IPS DF 6.9 (cell line): Measurements from ENCODE around the gene PVALB.

Experiments
- DNase-seq: peaks from one replicate; pipeline ENCODE4 v3.0.0-alpha.2; 2013; ENCODE audit warnings: low read depth, low spot score
- H3K27ac ChIP-seq: one replicate; pipeline ENCODE4 v1.5.1; 2013; ENCODE audit warnings: low read length, control low read depth
- H3K27me3 ChIP-seq: 2 replicates; pipeline ENCODE4 v1.6.1; 2013; ENCODE audit warnings: mild to moderate bottlenecking, low read length; ENCODE audit not compliant: control insufficient read depth, insufficient read depth
- H3K36me3 ChIP-seq: 2 replicates; pipeline ENCODE4 v1.6.1; 2013; ENCODE audit warnings: low read length; ENCODE audit not compliant: control insufficient read depth, insufficient read depth
- H3K4me1 ChIP-seq: 2 replicates; pipeline ENCODE4 v1.6.1; 2013; ENCODE audit warnings: low read length; ENCODE audit not compliant: control insufficient read depth, insufficient read depth
- H3K4me3 ChIP-seq: 2 replicates; pipeline ENCODE4 v1.5.1; 2013; ENCODE audit warnings: mild to moderate bottlenecking, low read length
- H3K9me3 ChIP-seq: 2 replicates; pipeline ENCODE4 v1.6.1; 2013; ENCODE audit warnings: low read length, inconsistent platforms; ENCODE audit not compliant: control insufficient read depth, insufficient read depth
- WGBS: extraction: QIAGEN DNeasy Blood & Tissue Kit; methylation state at CpG from one replicate; pipeline ENCODE4 v1.1.7; 2013; ENCODE audit warnings: mixed read lengths, missing lambda C conversion rate; ENCODE audit not compliant: insufficient read length, insufficient coverage; 5-methylcytosine and 5-hydroxymethylcytosine counted together

Gene PVALB

DNA sequence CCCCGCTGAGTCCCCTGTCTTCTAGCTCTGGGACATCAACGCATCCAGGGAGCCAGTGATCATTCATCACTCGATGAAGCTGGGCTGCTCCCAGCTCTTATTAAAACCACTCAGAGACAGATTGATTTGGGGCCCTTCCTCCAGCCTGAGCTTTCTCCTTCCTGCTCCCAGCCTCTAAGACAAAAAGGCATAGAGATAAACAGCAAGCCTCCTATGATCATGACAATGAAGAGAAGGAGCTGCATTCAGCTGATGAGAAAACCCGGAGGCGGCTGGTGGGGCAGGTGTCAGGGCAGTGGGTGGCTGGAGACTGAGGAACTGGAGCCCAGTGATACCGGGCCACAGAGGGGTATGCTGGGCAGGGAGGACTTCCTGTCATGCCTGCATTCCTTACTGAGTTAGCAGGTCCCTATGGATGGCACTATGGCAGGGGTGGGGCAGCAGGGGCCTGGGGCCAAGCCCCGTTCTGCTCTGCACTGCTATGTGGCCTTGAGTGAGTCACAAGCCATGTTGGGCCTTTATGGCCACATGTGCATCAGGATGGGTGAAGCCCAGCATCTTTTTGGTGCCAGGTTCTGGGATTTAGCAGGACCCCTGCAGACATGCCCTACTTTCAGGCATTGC is 20.2 kb downstream of the PVALB start:
- no peak for DNase-seq
- Histone ChIP-seq H3K27me3 (no peaks in the 10 kb centered on the region), H3K4me1 (peaks cover 13% of the 10 kb centered on the region), H3K36me3 (no peaks in the 10 kb centered on the region), H3K9me3 (no peaks in the 10 kb centered on the region), H3K4me3 (no peak overlapping the region), H3K27ac (no peak overlapping the region)
- no CpG with 5 or more reads among the region's 7 CpGs for WGBS

DNA sequence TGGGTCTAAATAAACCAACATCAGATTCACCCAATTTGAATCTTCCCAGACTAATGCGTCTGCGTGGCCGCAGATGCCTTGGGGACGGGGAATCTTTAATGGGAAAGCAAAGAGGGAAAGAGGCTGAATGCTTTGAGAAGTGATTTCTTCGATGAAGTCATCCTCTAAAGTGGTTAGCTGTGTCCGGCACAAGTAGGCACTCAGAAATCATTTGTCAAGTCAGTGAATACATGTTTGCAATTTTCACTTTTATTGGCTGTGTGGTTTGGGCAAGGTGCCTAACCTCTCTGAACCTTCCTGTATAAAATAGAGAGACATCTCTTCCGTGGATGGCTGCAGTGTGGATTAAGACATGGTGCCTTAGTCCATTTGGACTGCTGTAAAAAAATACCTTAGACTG is 21.2 kb downstream of the PVALB start:
- DNase-seq: no peak
- H3K27me3 ChIP-seq: no peaks in the 10 kb centered on the region
- H3K4me1 ChIP-seq: peaks cover 13% of the 10 kb centered on the region
- no peak overlapping the region for H3K27ac ChIP-seq
- WGBS: no CpG with 5 or more reads among the region's 7 CpGs
- no peaks in the 10 kb centered on the region for H3K9me3 ChIP-seq
- H3K4me3 ChIP-seq: no peak overlapping the region
- no peaks in the 10 kb centered on the region for H3K36me3 ChIP-seq

DNA sequence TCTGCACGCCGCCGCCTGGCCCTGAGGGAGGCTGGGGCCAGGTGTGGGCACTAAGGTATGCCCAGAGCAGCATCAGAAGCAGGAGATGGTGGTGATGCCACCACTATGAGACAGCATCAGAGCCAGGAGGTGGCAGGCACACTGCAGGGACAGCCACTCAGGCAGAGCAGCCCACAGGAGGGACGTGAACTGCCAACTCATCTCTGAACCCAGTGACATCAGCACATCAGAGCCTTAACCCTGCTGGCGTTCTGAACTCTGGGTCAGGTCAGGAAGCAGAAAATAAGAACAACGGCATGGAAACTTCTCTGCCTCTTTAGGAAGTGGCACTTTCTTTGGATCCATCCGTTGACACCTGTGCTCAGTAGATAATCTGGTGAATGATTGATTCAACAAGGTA is 26.2 kb downstream of the PVALB start:
- Histone ChIP-seq H3K9me3 (no peaks in the 10 kb centered on the region), H3K27me3 (no peaks in the 10 kb centered on the region), H3K27ac (no peak overlapping the region), H3K4me1 (no peaks in the 10 kb centered on the region), H3K4me3 (no peak overlapping the region), H3K36me3 (no peaks in the 10 kb centered on the region; the same call in 1 of the 2 replicates)
- no peak for DNase-seq
- no CpG with 5 or more reads among the region's 7 CpGs for WGBS

DNA sequence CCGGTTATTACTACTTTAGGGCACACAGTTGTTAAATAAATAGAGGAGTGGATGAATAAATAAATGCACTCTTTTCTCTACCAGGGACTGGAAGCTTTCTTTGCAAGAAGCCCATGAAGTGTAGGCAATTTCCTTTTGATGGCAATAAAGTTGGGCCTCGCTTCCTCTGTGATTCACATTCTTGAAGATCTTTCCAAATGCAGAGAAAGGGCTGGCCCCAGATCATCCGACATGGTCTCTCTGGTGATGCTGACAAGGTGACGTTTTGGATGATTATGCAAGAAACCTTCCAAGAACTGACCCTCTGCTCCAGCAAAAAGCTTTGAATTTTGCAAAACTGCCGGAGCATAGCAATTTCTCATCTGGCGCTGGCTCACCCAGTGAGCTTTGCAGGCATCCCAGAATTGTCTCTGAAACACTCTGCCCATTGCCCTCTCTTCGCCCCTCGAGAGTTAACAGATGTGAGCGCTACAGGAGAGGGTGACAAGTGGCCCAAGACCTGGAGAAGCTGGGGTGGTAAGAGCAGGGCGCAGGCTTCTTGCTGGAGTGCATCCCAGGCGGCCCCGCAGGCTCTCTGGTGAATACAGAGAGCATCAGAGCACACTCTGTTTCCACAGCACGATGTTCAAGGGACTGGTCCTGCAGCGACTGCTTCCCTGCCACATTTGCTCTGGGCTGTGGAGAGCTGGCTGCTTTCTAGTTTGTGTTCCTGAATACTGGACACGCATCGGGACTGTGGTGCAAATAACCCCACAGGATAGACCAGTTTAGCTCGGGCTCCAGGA is 29.4 kb downstream of the PVALB start:
- Histone ChIP-seq H3K4me3 (no peak overlapping the region), H3K9me3 (no peaks in the 10 kb centered on the region), H3K36me3 (no peaks in the 10 kb centered on the region; the same call in 1 of the 2 replicates), H3K27me3 (no peaks in the 10 kb centered on the region), H3K27ac (no peak overlapping the region), H3K4me1 (no peaks in the 10 kb centered on the region)
- WGBS: no CpG with 5 or more reads among the region's 17 CpGs
- DNase-seq: no peak

DNA sequence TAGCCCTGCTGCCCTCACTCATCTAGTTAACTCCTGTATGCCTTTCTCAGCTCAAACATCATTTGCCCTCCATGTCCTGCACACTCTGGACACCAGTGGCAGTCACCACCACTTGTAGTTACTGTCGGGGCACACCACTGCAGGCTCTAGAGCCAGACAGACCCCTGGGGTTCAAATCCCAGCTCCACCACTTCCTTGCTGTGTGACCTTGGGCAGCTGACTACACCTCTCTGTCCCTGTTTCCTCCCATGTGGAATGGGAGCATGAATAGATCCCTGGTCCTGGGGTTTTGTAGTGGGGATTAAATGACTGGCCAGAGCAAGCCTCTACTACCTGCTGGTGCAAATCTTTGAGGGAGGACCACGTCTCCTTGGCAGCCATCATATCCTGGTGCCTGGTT is 33.1 kb downstream of the PVALB start:
- H3K4me3 ChIP-seq: no peak overlapping the region
- DNase-seq: no peak
- no peaks in the 10 kb centered on the region for H3K4me1 ChIP-seq
- H3K27ac ChIP-seq: no peak overlapping the region
- no peaks in the 10 kb centered on the region for H3K27me3 ChIP-seq
- H3K9me3 ChIP-seq: no peaks in the 10 kb centered on the region
- H3K36me3 ChIP-seq: no peaks in the 10 kb centered on the region; the same call in 1 of the 2 replicates
- no CpG with 5 or more reads among the region's 2 CpGs for WGBS

DNA sequence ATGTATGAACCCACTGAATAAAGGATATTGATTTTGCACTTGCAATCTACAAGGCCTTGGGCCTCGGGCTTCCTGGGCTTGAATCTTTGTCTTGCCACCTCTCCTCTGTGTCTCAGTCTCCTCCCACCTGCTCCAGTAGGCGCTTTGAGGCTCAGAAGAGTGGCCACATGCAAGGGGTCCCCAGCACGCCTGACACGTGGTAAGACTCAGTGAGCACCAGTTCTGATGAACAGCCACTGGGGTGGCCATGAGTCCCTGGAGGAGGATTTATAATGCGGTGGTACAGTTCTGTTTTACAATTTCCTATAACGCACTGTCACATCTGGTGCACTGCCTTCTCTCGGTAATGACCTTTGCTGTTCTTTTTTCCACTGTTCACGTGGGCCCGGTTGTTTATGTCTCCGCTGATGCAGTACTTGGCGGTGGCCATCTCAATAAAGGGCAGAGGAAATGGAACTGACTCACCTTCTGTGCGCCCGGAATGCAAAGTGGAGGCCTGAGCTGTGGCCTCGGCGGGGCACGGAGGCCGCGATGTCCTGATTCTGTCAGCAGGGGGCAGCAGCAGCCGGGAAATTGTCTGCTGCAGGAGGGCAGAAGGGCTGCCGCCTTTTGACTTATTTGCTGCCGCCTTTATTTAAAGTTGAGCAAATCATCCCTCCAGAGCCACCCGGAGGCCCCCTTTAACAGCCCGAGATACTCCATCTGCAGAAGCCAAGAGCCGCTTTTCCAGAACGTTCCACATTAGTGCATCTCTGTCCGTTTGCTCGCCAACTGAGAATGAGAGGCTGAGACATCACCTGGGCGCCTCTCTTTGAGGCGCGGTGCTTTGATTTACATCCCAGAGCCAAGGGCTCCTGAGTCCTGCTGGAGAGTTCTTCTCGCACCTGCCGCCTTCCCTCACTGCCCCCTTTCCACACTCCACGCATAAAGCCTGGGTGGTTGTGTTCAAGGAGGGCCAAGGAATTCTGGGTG is 34.9 kb downstream of the PVALB start:
- peak; percentile 55 for DNase-seq
- Histone ChIP-seq H3K4me3 (no peak overlapping the region), H3K36me3 (no peaks in the 10 kb centered on the region), H3K4me1 (peaks cover under 1% of the 10 kb centered on the region; the same call in 1 of the 2 replicates), H3K27ac (no peak overlapping the region), H3K9me3 (no peaks in the 10 kb centered on the region; the same call in 1 of the 2 replicates), H3K27me3 (no peaks in the 10 kb centered on the region; the same call in 1 of the 2 replicates)
- WGBS: no CpG with 5 or more reads among the region's 33 CpGs

DNA sequence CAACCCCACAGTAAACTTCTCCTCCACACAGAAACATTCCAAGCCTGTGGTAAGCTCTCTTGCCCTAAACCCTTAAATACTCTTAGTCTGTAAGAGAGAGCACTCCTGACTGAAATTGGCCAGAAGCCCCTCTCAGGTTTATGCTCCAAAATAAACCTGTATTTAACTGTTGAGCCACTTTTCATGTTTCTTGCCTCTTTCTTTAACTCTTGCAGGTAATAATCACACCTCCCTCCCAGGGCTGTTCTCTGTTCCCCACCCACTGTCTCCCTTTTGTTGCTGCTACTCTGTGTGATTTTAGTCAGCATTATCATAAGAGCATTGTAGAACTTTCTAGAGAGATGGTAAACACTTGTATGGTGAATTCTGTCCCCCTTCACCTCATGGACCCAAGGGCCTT is 38.8 kb downstream of the PVALB start:
- H3K4me3 ChIP-seq: no peak overlapping the region
- H3K27me3 ChIP-seq: no peaks in the 10 kb centered on the region; the same call in 1 of the 2 replicates
- peaks cover 3% of the 10 kb centered on the region; the same call in 1 of the 2 replicates for H3K4me1 ChIP-seq
- no peaks in the 10 kb centered on the region for H3K36me3 ChIP-seq
- H3K9me3 ChIP-seq: no peaks in the 10 kb centered on the region; the same call in 1 of the 2 replicates
- DNase-seq: no peak
- no peak overlapping the region for H3K27ac ChIP-seq

DNA sequence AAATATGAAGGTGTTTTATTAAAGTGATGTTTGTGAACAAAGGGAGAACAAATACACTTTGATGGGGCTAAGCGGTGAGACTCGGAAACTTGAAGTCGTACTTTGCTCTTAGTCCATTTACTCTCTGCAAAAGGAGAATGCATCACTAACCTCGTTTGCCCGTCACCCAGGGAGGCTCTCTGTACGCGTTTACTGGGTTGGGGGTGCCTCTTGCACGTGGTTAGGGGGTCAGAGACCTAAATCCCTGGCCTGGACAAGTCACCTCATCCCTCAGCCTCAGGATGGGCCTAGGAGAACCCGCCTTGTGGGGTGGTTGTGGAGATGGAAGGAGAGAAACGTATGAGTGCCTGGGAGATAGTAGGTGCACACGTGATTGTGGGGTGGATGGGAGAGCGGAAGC is 40.1 kb downstream of the PVALB start:
- no peak for DNase-seq
- WGBS: no CpG with 5 or more reads among the region's 12 CpGs
- no peaks in the 10 kb centered on the region for H3K36me3 ChIP-seq
- no peak overlapping the region for H3K4me3 ChIP-seq
- no peak overlapping the region for H3K27ac ChIP-seq
- no peaks in the 10 kb centered on the region; the same call in 1 of the 2 replicates for H3K9me3 ChIP-seq
- H3K4me1 ChIP-seq: peaks cover 3% of the 10 kb centered on the region; the same call in 1 of the 2 replicates
- H3K27me3 ChIP-seq: no peaks in the 10 kb centered on the region; the same call in 1 of the 2 replicates

DNA sequence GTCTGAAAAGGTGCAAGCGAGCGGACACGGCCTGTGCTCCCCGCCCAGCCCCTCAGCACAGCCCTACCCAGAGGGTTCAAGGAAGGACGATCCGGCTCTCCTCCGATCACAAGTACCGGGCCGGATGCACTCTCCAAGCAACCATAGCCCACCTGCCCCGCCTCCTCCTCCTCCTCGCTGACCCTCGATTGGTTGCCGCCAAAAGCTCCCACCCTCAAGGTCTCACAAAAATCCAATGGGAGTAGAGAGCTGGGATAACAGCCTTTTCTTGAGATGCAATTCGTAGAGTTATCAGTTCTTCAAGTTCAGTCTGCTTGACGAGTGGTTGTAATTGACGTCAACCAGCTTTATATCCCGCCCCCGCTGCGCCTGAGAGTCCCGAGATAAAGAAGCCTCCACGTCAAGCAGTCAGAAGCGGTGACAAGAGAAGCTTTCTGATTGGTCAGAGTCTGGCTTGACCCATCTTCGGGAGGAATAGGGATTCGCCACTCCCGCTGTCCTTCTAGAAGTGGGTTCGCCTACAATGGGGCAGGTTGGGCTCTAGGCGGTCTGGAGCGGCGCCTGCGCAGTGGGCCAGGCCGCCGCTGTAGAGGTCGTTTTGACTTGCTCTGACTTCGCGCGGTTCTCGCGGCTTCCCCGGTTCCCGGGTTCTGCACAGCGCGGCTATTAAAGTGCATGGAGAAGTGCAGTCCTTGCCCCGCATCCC is 40.7 kb downstream of the PVALB start, which contains the start of gene IFT27:
TSS of gene IFT27 (minus strand) at position 156 of the 706 bp plus-strand sequence. CDS start 412 bp downstream, outside the sequence.
- Histone ChIP-seq H3K4me3 (peak within 1 kb of the TSS; percentile 99), H3K27me3 (no peaks in the 10 kb centered on the region; the same call in 1 of the 2 replicates), H3K36me3 (no peaks in the 10 kb centered on the region), H3K9me3 (no peaks in the 10 kb centered on the region; the same call in 1 of the 2 replicates), H3K4me1 (peaks cover 3% of the 10 kb centered on the region; the same call in 1 of the 2 replicates), H3K27ac (no peak within 1 kb of the TSS)
- no CpG with 5 or more reads among the region's 43 CpGs for WGBS
- DNase-seq: peak; percentile 99
